Smooth muscle cell (in vitro differentiated cells): ENCODE measurements around the gene SORL1-AS1.

Experiments used
- DNase-seq: peaks from one replicate; lab custom pipeline; 2025; ENCODE audit not compliant: unreplicated experiment; lab: John Stamatoyannopoulos, UW
- H2AFZ ChIP-seq: fragments of 200-600 bp; sonication (generic); 2 replicates; pipeline ENCODE4 v1.6.0; 2016; ENCODE audit warnings: antibody characterized with exemption, low read depth, mild to moderate bottlenecking
- H3F3A ChIP-seq: fragments of 200-600 bp; sonication (generic); 2 replicates; pipeline ENCODE4 v1.6.0; 2017; ENCODE audit warnings: antibody characterized with exemption, low read depth
- H3K27ac ChIP-seq: fragments of 200-600 bp; sonication (generic); 2 replicates; pipeline ENCODE4 v1.5.1; 2016; ENCODE audit warnings: low read depth, mild to moderate bottlenecking
- H3K27me3 ChIP-seq: fragments of 200-600 bp; sonication (generic); 2 replicates; pipeline ENCODE4 v1.6.1; 2016; ENCODE audit warnings: low read depth, mild to moderate bottlenecking
- H3K36me3 ChIP-seq: fragments of 200-600 bp; sonication (generic); 2 replicates; pipeline ENCODE4 v1.5.1; 2016; ENCODE audit warnings: low read depth
- H3K4me1 ChIP-seq: fragments of 200-600 bp; sonication (generic); 2 replicates; pipeline ENCODE4 v1.5.1; 2016; ENCODE audit warnings: low read depth
- H3K4me2 ChIP-seq: fragments of 200-600 bp; sonication (generic); 2 replicates; pipeline ENCODE4 v1.6.0; 2016; ENCODE audit warnings: mild to moderate bottlenecking
- H3K4me3 ChIP-seq: fragments of 200-600 bp; sonication (generic); 2 replicates; pipeline ENCODE4 v1.5.1; 2016; ENCODE audit warnings: mild to moderate bottlenecking
- H3K79me2 ChIP-seq: fragments of 200-600 bp; sonication (generic); 2 replicates; pipeline ENCODE4 v1.6.0; 2016; ENCODE audit warnings: low read depth, mild to moderate bottlenecking
- H3K9ac ChIP-seq: fragments of 200-600 bp; sonication (generic); 2 replicates; pipeline ENCODE4 v1.6.0; 2016; ENCODE audit warnings: low read depth
- H3K9me3 ChIP-seq: fragments of 200-600 bp; sonication (generic); replicated peaks from 2 replicates; pipeline ENCODE4 v1.5.1; 2016; ENCODE audit warnings: low read depth
- H4K20me1 ChIP-seq: fragments of 200-600 bp; sonication (generic); 2 replicates; pipeline ENCODE4 v1.6.0; 2016; ENCODE audit warnings: low read depth
- WGBS: methylation state at CpG from one replicate; pipeline ENCODE4 v1.1.7; 2016; ENCODE audit warnings: low lambda C conversion rate; 5-methylcytosine and 5-hydroxymethylcytosine counted together
- TF ChIP-seq, protein P1 (sequence below): fragments of 200-600 bp; sonication (generic); IDR thresholded peaks from 2 replicates; pipeline ENCODE4 v1.5.1; 2017; ENCODE audit warnings: borderline replicate concordance, mild to moderate bottlenecking, antibody characterized with exemption; ENCODE audit not compliant: insufficient read depth, poor library complexity, severe bottlenecking

The SORL1-AS1 gene

GRCh38 chr11:121456816-121457431, 4.2 kb upstream of the SORL1-AS1 start:
- no peak overlapping the region for H3K9ac ChIP-seq
- H3K4me1 ChIP-seq: peaks cover 11% of the 10 kb centered on the region
- H3K4me3 ChIP-seq: no peak overlapping the region
- 84% methylated on average over 11 of the region's 11 CpGs for WGBS
- H3F3A ChIP-seq: no peaks in the 10 kb centered on the region
- H3K4me2 ChIP-seq: no peak overlapping the region
- H3K27ac ChIP-seq: no peak overlapping the region
- no peaks in the 10 kb centered on the region for H3K9me3 ChIP-seq
- TF ChIP-seq, protein P1, sequence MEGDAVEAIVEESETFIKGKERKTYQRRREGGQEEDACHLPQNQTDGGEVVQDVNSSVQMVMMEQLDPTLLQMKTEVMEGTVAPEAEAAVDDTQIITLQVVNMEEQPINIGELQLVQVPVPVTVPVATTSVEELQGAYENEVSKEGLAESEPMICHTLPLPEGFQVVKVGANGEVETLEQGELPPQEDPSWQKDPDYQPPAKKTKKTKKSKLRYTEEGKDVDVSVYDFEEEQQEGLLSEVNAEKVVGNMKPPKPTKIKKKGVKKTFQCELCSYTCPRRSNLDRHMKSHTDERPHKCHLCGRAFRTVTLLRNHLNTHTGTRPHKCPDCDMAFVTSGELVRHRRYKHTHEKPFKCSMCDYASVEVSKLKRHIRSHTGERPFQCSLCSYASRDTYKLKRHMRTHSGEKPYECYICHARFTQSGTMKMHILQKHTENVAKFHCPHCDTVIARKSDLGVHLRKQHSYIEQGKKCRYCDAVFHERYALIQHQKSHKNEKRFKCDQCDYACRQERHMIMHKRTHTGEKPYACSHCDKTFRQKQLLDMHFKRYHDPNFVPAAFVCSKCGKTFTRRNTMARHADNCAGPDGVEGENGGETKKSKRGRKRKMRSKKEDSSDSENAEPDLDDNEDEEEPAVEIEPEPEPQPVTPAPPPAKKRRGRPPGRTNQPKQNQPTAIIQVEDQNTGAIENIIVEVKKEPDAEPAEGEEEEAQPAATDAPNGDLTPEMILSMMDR: no peak
- H4K20me1 ChIP-seq: no peaks in the 10 kb centered on the region
- H3K79me2 ChIP-seq: no peaks in the 10 kb centered on the region
- H3K36me3 ChIP-seq: no peaks in the 10 kb centered on the region
- peaks cover 8% of the 10 kb centered on the region for H3K27me3 ChIP-seq
- H2AFZ ChIP-seq: no peak overlapping the region
- DNase-seq: no peak

DNA sequence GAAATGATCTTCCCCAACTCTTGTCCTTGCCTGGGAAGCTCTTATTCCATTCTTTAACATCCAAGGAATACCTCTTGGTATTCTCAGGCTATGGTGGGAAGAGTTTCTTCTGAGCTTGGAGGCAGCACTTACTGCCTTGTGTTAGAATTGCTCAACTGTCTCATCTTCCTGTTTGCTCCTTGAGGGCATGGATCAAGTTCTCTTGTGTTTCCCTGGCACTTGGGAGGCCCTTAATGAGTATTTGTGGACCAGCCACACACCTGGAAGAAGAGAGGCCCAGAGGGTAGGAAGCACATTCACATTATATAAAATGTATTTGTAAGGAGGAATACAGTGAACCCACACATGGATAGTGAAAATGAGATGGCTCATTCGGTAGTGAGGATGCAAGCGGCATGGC, 3.4 kb upstream of the SORL1-AS1 start:
- no peak for DNase-seq

GRCh38 chr11:121455115-121455514, 2.3 kb upstream of the SORL1-AS1 start:
- Histone ChIP-seq H3K4me1 (peaks cover 11% of the 10 kb centered on the region), H3K4me3 (no peak overlapping the region), H3K9ac (no peak overlapping the region), H3K27ac (no peak overlapping the region), H3K9me3 (no peaks in the 10 kb centered on the region), H3K79me2 (no peaks in the 10 kb centered on the region), H3K27me3 (peaks cover 8% of the 10 kb centered on the region), H4K20me1 (no peaks in the 10 kb centered on the region), H3F3A (no peaks in the 10 kb centered on the region), H2AFZ (no peak overlapping the region), H3K4me2 (no peak overlapping the region), H3K36me3 (no peaks in the 10 kb centered on the region)
- TF ChIP-seq, protein P1: no peak
- WGBS: 82% methylated on average over 3 of the region's 3 CpGs
- DNase-seq: no peak

More for the DNA sequence above, 3.4 kb upstream of the SORL1-AS1 start:
- H4K20me1 ChIP-seq: no peaks in the 10 kb centered on the region
- no peaks in the 10 kb centered on the region for H3K79me2 ChIP-seq
- H3K27me3 ChIP-seq: peaks cover 8% of the 10 kb centered on the region
- no peak overlapping the region for H3K4me3 ChIP-seq
- TF ChIP-seq, protein P1: no peak
- H3K9ac ChIP-seq: no peak overlapping the region
- no peak overlapping the region for H3K27ac ChIP-seq
- peaks cover 11% of the 10 kb centered on the region for H3K4me1 ChIP-seq
- H3K36me3 ChIP-seq: no peaks in the 10 kb centered on the region
- no peaks in the 10 kb centered on the region for H3F3A ChIP-seq
- 99% methylated on average over 2 of the region's 2 CpGs for WGBS
- H3K9me3 ChIP-seq: no peaks in the 10 kb centered on the region
- no peak overlapping the region for H3K4me2 ChIP-seq
- H2AFZ ChIP-seq: no peak overlapping the region
